ENCODE measurements around the gene MAPK10. TPM values are rescaled to one million over a fixed set of nuclear protein-coding genes. Genes with fewer than 3 reads are reported as not detected.
"Not testable (repeated sequence)": the region's sequence is repeated elsewhere in the genome, so short reads cannot be mapped to it uniquely, and the experiment has no call there.

MAPK10 gene
- total RNA-seq, 2 experiments from 2014 or later: not detected

DNA sequence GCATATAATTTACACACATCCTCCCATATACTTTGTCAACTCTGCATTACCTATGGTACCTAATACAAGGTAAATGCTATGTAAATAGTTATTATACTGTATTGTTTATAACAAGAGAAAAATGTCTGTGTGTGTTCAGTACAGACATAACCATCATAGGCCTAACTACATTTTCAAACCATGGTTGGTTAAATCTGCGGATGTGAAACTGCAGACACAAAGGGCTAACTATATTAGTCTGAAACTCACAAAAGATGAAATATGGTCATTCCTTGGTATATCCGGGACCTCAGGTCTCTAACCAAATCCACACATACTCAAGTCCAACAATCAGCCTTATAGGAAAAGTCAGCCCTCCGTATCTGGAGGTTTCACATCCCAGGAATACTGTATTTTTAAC, 13.5 kb downstream of the MAPK10 start:
- ChIA-PET POLR2A (no interaction called here), CTCF (no interaction called here)

DNA sequence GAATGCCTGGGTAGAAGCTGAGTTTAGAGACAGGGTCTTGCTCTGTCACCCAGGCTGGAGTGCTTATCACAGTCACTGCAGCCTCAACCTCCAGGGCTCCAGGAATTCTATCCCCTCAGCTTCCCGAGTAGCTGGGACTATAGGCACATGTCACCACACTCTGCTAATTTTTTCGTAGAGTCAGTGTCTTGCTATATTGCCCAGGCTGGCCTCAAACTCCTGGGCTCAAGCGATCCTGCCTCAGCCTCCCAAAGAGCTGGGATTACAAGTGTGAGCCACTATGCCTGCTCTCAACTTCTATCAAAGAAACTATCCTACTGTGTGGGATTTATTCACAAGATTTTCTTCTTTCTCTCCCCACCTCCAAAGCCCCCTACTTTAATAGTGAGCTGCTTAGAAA, 15.7 kb downstream of the MAPK10 start:
- ChIA-PET POLR2A (no interaction called here), CTCF (no interaction called here)

DNA sequence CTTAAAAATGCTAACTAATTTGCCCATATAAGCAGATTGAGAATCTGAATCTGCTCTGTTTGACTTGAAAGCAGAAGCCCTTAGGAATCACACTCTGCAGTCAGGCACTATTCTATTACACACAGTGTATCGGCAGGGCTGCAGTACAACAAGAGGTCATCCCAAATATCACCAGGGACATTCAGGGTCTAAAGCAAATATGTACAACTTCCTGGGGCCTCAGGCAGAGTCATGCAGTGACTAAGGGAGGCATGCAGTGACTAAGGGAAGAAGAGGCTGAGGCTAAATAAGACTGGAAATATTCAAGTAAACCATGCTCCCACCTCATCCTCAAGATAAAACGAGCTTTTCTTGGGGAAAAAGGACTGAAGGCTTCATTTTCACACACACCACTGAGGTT, 20.9 kb downstream of the MAPK10 start:
- CTCF ChIA-PET: no interaction called here

DNA sequence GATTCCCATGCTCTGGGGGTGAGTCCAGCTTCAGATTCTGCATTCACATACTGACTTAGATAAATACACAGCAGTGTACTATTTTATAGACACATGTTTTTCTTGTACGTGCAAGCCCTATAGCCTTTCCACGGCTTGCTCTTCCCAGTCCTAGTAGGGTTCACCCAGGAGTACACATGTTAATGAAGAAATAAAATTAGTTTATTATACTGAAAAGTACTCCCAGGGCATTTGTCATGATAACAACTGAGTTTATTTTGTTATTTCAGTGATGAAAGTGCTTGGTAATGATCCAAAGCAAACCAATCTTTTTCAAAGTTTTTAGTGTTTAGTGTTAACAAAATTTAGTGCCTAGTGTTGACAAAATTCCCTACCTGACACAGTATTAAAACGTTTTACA, 21.3 kb downstream of the MAPK10 start:
- CTCF ChIA-PET: no interaction called here

More for the DNA sequence above, 20.9 kb downstream of the MAPK10 start:
- POLR2A ChIA-PET: no interaction called here

DNA sequence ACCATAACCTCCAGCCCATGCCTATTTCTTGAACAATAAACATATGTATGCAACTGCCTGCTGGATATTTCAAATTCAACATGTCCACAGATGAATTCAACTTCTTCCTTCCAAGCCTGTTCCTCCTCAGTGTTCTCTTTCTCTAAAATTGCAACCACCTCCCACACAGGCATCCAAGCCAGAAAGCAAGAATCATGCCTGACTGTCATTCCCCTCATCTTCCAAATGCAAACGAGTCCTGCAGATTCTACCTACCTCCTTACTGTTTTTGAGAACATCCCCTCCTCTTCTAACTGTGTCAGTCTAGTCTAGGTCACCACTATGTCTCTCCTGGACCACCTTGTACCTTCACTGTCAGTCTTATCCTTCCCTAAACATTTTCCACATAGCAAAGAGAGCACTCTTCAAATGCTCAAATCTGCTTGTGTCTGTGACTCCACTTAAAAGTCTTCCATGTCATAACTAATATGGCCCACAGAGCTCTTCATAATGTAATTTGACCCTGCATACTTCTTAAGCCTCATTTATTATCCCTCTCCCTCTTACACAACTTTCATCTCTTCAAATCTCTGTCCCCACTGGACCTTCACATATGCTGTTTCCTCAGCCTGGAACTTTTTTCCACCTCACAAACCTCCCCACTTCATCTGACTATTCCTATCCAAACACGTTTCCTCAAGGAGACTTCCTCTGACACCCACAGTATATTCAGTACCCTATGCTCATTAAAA, 25.7 kb downstream of the MAPK10 start:
- ChIA-PET CTCF (no interaction called here), POLR2A (no interaction called here)

More for the DNA sequence above, 21.3 kb downstream of the MAPK10 start:
- POLR2A ChIA-PET: no interaction called here

DNA sequence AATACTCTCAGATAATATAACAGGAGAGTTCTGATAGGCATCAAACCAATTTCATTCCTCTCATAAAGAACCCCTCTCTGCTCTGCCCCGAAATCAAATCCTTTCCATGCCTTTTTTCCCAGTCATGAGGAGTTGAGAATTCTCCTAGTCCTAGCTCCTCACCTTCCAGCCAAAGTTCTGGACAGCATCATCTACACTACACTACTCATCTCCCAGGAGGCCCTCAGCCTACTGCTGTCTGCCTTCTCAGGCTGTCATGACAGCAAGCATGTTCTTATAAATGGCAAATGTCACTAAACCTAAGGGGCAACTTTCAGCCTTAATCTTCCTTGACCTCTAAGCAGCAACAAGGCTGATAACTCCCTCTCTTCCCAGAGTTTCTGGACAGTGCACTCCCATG, 26.6 kb downstream of the MAPK10 start:
- POLR2A ChIA-PET: no interaction called here
- CTCF ChIA-PET: no interaction called here

DNA sequence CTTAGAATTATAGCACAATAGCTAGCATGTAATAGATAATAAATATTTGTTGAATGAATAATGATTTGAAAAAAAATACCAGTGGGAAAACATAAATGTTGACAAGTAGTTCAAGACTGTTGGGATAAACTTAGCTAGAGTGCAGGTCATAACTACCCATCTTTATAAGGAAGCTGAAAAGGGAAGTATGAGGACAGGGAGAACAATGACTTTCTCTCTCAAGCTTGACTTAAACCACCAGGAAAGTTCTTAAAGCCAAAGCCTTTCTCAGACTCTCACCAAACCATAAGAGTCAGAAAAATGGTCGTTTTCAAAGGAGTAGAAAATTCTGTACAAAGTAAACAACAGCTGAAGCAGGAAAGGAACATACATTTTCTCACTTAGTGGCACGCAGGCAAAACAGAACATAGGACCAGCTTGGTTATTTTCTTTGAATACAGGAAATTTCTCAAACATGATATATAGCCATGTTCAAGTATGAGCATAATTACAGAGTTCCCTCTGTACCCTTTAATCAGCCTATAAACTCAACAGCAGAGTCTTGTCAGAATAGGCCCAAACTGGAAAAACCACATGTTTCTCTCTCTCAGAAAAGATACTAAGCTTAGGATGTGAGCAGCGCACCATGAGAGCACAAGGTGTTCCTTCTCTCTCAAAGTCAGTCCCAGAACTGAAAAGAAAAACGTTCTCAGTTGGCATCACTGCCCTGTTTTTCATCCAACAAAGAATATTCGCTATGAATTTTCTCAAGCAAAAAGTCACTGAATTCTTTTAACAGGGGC, 28.7 kb downstream of the MAPK10 start:
- CTCF ChIA-PET: no interaction called here
- POLR2A ChIA-PET: no interaction called here

DNA sequence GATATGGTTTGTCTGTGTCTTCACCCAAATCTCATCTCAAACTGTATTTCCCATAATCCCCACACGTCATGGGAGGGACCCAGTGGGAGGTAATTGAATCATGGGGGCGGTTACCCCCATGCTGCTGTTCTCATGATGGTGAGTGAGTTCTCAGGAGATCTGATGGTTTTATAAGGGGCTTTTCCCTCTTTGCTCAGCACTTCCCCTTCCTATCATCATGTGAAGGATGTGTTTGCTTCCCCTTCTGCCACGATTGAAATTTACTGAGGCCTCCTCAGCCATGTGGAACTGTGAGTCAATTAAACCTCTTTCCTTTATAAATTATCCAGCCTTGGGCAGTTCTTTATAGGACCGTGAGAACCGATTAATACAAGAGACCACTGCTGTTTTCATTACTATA, 29.4 kb downstream of the MAPK10 start:
- CTCF ChIA-PET, POLR2A ChIA-PET: not testable (repeated sequence)

DNA sequence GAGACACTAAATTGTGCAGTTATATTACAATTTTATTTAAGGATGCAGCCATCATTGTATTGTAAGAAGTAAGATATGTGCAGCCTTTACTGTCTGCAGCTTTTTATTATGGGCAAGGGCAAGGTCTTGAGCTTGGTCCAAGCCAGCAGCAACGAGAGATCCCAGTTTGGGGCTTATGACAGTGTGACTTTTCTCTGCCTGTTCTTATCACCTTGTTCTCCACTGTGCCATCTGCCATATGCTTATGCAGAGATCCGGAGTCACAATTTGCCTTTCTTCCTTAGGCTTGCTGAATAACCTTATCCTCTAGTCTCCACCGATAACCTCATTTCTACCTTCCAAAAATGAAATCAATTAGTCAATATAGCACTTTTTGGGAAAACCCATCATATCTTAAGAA, 30.4 kb downstream of the MAPK10 start:
- ChIA-PET CTCF (no interaction called here), POLR2A (no interaction called here)

DNA sequence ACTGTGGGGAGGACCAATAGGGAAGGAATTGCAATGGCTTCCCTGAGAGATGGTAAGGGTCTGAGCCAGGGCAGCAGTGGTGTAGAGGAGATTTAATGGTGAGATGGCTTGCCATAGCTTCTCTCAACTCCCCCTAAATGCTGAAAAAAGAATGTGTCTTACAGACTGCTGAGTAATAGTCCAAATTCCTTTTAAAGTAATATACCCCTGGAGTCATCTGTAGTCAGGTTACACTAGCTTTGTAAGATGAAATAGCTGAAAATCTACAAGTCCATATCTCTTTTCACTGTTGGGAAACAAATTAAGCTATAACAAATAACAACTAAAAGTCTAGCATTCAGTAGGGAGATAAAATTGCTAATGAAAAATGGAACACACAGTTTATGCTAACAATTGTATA, 33.5 kb downstream of the MAPK10 start:
- CTCF ChIA-PET: no interaction called here
- POLR2A ChIA-PET: no interaction called here

DNA sequence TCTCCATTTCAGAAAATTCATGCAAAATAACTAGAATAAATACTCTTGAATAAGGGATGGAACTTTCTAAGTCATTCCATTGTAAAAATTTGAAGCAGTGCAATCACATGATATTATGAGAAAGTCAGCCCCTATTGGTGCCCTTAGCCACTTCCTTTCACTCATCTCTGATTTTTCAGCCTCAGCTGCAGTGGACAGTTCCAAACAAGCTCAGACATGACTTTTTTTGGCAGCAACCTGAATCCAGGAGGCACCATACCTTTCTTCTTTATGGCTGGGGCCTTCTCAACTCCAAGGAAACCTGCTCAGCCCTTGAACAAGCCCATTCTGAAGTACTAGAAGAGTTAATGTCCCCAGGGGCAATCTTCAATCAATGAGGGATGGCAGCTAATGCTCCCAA, 40.5 kb downstream of the MAPK10 start:
- CTCF ChIA-PET: no interaction called here
- POLR2A ChIA-PET: no interaction called here

DNA sequence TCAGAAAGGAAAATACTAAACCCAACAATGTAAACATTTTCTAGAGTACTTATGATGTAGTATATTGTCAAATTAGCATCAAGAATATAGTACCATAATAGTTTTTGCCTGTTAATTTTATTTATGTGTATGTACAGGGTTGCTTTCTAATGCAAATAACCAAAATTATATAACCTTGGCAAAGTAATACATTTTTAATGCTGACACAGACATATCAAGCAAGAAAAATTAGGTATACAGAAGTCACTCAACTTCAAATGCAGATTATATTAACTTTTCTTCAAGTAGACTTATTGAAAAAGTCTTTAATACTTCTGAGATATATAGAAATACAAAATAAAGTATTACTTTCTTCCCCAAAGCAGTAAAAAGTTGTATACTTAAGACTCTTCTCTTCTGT, 44.3 kb downstream of the MAPK10 start:
- ChIA-PET POLR2A (no interaction called here), CTCF (no interaction called here)

DNA sequence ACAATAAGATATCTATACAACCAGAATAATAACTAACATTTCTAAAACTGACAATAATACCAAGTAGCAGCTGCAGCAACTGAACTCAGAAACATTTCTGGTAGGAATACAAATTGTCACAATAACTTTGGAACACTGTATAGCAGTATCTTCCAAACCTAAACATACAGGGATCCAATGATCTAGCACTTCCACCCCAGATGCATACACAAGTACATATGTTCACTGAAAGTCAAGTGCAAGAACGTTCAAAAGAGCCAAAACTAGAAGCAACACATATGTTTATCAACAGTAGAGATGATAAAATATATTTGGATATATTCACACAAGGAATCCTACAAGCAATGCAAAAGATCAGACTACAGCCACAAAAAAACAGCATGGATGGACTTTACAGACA, 46.2 kb downstream of the MAPK10 start:
- POLR2A ChIA-PET: no interaction called here

DNA sequence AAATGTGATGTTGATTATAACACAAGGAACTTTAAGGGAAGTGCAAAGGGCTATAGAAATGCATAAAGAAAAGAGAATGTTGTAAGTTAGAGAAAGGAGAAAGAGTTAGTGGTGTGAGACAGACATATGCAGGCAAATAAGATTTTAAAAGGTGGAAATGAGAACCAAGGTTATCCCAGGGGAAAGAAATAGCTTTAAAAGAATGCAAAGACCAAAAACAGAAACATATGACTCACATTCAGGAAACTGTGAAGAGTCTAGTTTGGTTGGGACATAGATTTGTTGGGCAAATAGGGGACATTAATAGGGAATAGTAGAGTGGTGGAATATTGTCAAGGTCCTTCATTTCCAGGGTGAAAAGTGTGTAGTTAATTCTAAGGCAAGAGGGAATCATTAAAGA, 52.4 kb downstream of the MAPK10 start:
- ChIA-PET POLR2A (no interaction called here), CTCF (no interaction called here)

More for the DNA sequence above, 46.2 kb downstream of the MAPK10 start:
- CTCF ChIA-PET: no interaction called here

DNA sequence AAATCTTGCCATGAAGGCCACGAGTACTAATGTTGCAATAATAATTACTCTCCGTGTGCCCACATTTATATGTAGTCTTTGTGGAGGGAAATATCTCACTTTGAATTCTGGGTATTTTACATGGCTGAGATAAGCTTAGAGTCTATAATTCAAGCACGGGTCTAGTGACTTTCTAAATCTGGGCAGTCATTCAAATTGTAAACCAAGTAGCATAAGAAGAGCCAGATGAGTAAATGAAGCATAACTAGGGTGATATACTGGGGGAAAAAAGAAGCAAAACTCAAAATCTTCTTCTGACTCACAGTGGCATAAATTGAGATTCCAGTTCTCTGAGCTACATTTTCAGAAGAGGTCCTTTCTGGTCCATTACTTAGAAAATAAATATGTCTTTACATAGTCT, 53.0 kb downstream of the MAPK10 start:
- ChIA-PET POLR2A (no interaction called here), CTCF (no interaction called here)

DNA sequence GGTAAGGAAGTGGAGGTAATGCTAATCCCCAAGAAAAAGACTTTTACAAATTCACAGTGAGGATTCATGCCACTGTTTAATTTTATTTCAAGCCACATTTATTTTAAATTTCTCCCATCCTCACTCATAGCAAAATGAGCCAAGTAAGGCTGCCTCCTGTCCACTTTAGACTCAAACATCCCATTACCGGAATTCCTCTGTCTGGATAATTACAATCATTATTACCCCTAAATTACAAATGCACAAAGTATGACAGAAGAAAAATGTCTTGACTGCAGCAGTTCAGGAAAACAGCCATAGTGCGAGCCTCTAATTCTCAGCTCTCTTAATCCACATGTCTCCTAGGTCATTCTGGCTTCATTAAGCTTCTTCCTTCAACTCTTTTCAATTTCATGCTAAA, 57.0 kb downstream of the MAPK10 start:
- POLR2A ChIA-PET: no interaction called here
- CTCF ChIA-PET: no interaction called here

DNA sequence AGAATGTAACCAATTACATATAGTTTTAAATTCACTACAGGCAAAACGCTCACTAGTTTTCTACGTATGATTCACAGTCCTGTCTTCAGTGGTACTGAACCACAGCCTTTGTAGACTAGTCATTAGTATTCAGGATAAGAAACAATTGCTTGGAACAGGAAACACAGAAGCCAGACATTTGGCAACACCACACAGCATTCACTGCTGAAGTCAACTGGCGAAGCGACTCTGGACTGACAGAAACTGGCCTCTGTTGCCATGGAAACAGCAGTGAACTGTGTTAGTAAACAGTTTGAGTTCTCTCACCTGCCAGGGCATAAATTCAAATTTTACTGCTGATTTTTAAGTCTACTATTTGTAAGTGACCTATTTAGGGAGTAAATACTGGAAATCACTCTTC, 57.6 kb downstream of the MAPK10 start:
- POLR2A ChIA-PET: interaction anchor here (0.6 kb wide), 1 partner anchor 612 kb away, joined by 6 read pairs; no protein-coding TSS in a partner anchor
- CTCF ChIA-PET: no interaction called here

DNA sequence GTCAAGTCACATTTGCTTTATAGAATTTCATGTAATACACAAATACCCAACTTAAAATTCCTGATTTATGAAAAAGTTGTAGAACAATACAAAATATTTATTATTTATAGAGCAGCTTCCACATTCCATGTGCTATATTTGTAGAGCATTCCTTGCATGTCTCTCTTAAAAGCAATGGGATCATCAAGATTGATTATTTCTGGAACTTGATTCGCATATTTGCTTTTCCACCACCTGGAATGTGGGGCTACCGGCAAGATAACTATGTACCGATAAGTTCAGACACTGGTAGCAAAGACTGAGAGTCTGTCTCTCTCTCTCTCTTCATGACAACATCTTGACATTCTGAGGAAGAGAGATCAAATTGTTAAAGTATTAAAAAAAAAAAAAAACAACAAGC, 59.3 kb downstream of the MAPK10 start:
- CTCF ChIA-PET: no interaction called here
- POLR2A ChIA-PET: no interaction called here

DNA sequence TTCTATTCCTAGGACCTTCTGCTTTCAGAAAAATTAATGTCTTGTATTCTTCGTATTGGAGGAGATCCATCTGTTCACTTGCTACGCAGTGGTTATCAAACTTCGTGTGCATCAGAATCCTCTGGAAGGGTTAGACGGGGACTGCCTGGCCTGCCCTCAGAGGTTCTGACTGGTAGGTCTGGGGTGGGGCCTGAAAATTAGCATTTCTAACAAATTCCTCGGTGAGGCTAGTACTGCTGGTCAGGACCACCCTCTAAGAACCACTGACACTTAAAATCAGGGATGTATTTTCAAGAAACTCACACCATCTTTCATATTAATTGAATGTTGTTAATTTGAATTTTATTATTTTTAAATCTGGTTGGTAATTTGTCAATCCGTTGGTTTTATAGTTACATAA, 63.0 kb downstream of the MAPK10 start:
- ChIA-PET CTCF (no interaction called here), POLR2A (no interaction called here)

DNA sequence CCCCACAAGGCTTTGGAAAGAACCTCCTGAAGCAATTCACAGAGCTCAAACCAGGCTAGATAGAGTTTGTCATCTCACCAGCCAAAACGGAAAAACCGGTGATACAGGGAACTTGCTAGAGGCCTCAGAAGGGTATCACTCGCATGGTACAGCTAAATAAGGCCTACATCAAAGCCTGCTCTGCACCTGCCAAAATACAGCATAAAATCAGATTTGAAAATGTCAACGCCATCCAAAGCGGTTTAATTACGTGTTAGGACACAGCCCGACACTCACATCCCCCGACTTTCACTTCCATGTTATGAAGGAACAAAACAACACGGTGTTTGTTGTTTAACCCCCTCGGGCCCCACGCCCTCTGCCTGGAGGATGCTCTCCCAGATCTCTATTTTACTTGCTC, 65.0 kb downstream of the MAPK10 start:
- CTCF ChIA-PET: no interaction called here

DNA sequence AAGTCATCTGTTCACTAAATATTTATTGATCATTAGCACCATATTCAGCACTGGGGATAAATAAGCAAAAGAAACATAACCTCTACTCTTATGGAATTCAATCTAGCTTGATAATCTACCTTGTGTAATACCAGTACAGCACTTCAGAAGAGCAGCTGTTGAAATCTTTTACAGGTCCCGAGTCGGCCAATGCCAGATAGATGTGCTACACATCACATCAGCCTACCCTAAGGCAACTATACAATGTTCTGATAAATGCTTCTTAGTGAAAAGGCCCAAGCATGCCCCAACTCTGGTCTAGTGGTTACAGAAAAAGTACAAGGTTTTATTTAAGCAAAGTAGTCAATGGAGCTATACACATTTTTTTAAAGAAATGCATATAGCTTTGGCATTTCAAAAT, 68.7 kb downstream of the MAPK10 start:
- POLR2A ChIA-PET: no interaction called here
- CTCF ChIA-PET: no interaction called here

More for the DNA sequence above, 65.0 kb downstream of the MAPK10 start:
- POLR2A ChIA-PET: no interaction called here

DNA sequence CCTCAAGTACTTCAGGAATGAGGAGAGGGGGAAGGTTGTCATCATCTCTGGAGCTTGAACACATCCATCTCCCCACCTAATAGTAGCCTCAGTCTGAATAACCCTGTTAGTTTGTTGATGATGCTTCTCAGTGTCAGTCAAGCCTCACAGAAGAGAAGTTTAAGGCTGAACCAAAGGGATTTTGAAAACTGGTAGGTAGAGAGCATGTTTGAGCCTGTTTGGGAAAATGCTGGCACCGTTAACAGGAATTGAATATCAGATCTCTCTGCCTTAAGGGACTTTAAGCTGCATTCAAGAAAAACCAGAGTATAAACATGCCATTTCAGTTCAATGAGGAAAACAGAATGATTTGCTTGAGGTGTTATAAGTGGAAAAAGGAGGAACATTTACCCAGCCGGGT, 73.1 kb downstream of the MAPK10 start:
- ChIA-PET CTCF (no interaction called here), POLR2A (no interaction called here)

Measured in activated CD8-positive, alpha-beta memory T cell treated with anti-CD3 and anti-CD28 coated beads for 36 hours (primary cell).